ENCODE results near the gene PDSS1.

GRCh38 chr10:26698909-26699308 lies 1.4 kb downstream of the PDSS1 start:
- TF ChIP-seq CTCF (IDR thresholded peaks at IDR 0.05), result no peak
- no peak for TF ChIP-seq POLR2A (IDR thresholded peaks at IDR 0.05)
- TF ChIP-seq EP300 (IDR thresholded peaks at IDR 0.05), result no peak
- no peak for TF ChIP-seq POLR2AphosphoS5 (IDR thresholded peaks at IDR 0.05)
